ENCODE data around the gene CLPTM1.
A peak's percentile ranks its signal among the peaks of the same experiment; 100 is the strongest.
"Not testable (repeated sequence)": the region's sequence is repeated elsewhere in the genome, so short reads cannot be mapped to it uniquely, and the experiment has no call there.

CLPTM1 gene

GRCh38 chr19:44942067-44942571 lies 13.1 kb upstream of the CLPTM1 start, which contains the start of gene APOC4:
TSS of gene APOC4 (plus strand) at chr19:44942237. CDS start at chr19:44942278, 41 bp downstream.
- no peak for DNase-seq

DNA sequence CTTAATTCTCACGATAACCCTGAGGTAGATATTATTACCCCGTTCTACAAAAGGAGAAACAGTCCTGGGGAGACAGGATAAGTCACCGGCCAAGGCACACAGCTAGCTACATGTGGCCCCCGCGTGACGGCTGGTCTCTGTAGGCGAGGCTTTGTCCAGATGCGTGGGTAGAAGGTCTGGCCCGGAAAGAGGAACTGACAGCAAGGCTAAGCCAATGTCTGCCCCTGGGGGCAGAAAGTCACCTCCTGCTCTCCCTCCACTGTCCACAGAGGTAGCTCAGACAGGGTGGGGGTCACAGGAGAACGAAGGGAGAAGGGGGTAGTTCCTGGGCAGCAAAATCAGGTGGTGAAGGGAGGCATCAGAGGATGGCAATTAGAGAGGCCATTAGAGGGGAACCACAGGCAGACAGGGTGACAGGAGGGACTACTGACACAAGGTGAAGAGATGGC lies 11.4 kb upstream of the CLPTM1 start:
- DNase-seq: no peak

DNA sequence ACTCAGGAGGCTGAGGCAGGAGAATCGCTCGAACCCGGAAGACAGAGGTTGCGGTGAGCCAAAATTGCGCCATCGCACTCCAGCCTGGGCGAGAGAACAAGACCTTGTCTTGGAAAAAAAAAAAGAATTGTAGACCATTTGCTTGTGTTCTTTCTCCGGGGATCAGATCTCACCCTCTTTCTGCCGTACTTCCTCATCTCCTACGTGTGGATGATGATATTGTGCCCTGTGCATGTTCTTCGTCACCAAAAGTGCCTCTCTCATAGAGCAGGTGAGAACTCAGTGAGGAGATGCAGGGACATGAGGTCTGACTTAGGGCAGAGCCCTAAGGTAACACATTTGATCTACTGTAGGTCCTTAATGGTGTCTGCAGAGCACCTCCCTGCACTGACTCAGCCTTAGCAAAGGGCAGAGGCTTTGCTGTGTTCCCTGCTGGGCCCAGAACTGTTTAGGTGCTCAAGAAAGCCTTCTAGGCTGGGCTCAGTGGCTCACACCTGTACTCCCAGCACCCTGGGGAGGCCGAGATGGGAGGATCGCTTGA lies 8.1 kb upstream of the CLPTM1 start:
- DNase-seq: no peak

DNA sequence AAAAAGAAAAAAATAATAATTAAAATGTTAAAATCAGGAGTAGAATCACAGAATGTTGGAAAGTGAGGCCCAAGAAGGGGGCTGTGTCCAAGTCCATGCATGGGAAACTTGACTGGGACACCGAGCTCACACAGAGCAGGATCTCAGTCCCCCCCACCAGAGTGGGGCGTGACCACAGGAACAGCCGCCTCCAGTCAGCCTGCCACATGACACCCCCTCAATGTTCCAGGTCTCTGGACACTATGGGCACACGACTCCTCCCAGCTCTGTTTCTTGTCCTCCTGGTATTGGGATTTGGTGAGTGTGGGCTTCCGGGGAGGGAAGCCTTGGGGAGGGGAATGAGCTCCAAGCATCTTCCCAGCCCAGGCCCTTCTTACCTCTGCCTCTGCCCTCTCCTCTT lies 6.9 kb upstream of the CLPTM1 start:
- no peak for DNase-seq

- DNase-seq: no peak
These were observed 6.3 kb upstream of the CLPTM1 start for GRCh38 chr19:44948763-44949374.

- no peak for DNase-seq
These were observed 5.6 kb upstream of the CLPTM1 start for GRCh38 chr19:44949550-44949949.

- DNase-seq: peak; percentile 73
These were observed 3.7 kb upstream of the CLPTM1 start for GRCh38 chr19:44951179-44952159.

GRCh38 chr19:44954278-44954648 lies 917 bp upstream of the CLPTM1 start:
- no peak for DNase-seq

DNA sequence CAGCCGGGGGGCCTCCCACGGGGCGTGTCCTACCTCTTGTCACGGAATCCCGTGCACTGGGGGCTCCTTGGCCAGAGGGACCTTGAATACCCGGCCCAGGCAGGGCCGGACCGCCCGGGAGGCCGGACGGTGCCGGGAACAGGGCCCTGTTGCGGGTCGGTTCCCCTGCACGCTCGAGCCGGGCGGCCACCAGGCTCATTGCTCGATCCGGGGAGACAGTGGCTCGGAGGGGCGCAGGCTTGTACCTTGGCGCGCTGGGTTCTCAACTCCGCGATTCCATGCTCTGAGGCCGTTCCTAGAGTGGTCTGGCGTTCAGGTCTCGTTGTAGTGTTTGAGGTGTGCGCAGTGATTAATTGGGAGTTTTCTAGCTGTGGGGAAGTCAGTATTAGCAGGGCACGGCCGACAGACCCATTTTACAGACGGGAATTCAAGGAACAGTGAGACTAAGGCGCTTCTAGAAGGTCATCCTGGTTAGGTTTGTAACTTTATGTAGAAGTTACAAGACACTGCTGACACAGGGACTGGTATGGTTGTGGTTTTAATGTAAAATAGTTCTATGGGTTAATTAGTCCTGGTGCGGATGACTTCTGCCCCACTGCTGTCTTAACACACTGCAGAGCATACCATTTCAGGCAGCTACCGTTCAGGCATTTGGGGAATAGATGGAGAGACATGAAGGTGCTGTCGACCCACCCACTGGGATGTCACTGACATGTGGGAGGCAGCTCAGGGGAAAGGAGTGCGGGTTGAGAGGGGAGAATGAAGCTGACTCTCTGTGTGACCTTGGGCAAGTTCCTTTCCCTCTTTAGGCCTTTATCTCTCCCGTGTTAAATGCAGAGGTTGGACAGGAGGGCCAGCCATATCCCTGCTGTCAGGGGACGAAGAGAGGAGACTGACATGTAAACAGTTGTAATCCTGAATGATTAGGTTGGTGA lies 592 bp downstream of the CLPTM1 start:
- DNase-seq: no peak

DNA sequence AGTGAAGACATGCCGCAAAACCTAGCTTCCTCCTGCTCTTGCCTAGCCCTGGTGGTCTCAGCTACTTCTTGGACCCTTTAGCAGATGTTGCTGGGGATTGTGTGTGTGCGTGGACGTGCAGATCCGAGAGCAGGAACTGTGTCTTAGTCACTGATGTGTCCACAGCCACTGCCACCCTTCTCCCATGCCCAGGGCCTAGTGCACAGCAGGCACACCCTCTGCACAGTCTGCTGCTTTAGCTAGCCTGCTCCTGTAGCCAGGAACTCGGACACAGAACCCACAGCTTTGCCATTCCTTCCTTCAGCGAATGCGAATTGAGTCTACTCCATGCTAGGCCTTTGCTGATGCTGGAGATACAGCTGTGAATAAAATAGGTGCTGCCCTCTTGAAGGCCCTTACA lies 2.3 kb downstream of the CLPTM1 start:
- no peak for DNase-seq

DNA sequence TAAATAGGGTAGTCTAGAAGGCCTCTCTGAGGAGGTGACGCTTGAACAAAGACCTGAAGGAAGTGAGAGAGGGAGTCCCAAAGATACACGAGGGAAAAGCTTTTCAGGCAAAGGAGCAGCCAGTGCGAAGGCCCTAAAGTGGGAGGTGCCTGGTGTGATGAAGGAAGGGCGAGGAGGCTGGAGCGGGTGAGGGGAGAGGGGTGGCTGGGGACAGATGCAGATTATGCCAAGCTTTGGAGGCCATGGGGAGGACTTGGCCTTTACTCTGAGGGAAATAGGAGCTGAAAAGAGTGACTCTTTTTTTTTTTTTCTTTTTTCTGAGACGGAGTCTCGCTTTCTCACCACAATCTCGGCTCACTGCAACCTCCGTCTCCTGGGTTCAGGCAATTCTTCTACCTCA lies 2.9 kb downstream of the CLPTM1 start:
- no peak for DNase-seq

GRCh38 chr19:44959691-44960090 lies 4.5 kb downstream of the CLPTM1 start:
- DNase-seq: no peak

GRCh38 chr19:44960906-44961728 lies 5.9 kb downstream of the CLPTM1 start:
- DNase-seq: no peak

DNA sequence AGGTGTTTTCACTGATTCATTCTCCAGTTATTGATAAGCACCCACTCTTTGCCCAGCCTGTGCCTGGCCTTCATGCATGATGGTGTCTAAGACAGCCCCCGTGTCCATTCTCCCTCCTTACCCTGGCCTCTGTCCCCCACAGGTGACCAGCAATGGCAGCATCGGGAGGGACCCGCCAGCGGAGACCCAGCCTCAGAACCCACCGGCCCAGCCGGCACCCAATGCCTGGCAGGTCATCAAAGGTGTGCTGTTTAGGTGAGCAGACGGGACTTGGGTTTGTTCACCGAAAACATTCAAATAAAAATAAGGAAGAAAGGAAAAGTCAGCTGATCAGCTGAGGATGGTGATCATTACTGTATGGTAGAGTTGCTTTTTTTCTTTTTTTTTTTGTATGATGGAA lies 6.6 kb downstream of the CLPTM1 start:
- no peak for DNase-seq

DNA sequence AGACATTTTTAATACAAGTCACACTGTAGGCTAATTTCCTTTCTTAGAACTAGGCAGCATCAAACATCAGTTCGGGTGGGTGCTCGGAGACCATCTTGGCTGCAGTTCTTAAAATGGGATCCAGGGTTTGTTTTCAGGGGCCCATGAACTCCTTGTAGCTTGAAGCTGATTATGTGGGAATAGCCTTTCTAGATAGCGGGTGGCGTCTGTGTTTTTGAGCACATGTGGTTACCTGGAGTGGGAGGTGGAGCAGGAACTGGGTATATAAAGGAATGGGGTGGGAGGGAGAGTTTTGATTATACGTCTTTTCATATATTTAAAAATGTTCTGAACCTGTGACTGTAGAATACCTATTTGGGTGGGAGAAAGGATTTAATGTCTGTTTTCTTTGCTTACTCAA lies 12.9 kb downstream of the CLPTM1 start:
- no peak for DNase-seq

DNA sequence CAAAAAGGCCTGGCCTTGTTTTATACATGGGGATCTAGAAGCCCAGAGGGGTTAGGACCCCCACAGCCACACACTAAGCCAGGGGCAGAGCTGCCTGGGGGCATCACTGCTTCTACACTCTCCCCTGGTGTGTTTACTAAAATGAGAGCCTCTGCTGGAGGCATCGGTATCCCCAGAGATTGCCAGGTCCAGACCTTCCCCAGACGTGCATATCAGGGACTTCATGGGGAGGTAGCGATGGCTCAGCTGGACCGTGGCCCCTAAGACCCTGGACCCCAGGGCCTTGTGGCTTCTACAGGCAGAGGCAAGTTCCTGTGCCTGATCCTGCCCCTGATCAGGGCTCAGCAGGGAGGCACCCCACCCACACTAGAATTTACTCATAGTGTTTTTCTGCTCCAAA lies 13.5 kb downstream of the CLPTM1 start:
- DNase-seq: no peak

- no peak for DNase-seq
These were observed 14.3 kb downstream of the CLPTM1 start for GRCh38 chr19:44969437-44969836.

DNA sequence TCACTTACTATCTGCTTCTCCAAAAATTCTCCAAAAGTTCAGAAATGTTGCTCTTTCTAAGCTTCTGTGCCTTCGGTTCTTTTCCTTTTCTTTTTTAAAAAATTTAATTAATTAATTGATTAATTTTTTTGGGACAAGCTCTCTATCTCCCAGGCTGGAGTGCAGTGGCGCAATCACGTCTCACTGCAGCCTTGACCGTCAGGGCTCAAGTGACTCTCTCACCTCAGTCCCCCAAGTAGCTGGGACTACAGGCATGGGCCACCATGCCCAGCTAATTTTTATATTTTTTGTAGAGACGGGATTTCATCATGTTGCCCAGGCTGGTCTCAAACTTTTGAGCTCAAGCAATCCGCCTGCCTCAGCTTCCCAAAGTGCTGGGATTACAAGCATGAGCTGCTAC lies 16.3 kb downstream of the CLPTM1 start:
- DNase-seq: not testable (repeated sequence)

DNA sequence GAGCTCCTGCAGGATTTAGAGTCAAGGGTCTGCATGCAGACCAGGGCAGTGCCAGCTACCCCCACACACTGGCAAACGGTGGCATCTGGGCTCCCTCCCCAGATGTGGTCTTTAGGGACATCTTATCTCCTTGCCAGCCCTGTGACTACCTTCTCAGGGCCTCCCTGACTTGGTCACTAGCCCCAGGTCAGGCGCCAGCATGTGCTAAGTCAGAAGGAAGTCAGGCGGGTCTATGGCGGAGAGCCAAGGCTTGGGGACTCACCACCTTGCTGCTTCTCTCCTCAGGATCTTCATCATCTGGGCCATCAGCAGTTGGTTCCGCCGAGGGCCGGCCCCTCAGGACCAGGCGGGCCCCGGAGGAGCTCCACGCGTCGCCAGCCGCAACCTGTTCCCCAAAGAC lies 17.6 kb downstream of the CLPTM1 start:
- no peak for DNase-seq

- DNase-seq: no peak
These were observed 19.0 kb downstream of the CLPTM1 start for GRCh38 chr19:44973982-44974735.

DNA sequence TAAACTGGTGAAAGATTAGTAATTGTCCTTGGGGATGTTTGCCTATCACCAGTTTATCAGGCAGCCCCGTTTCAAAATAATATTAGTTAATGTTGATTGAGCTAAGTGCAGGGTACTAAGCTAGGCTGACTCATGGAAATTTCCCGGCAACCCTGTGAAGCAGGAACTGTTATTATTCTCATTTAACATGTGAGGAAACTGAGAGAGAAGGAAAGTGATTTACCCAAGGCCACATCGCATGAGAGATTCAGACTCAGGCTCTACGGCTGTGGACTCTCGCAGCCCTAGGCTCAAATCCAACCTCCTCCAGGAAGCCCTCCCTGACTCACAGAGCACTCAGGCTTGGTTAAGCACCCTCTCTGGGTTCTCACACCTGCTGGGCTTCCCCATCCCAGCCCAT lies 19.7 kb downstream of the CLPTM1 start:
- DNase-seq: no peak
